GM12874 (cell line): Measurements from ENCODE around the gene CSTPP1.

Experiments
- CTCF ChIP-seq: IDR thresholded peaks from 2 replicates; pipeline ENCODE4 v1.5.1; 2011; ENCODE audit warnings: low read depth, mild to moderate bottlenecking, control low read depth, low read length, moderate library complexity; ENCODE audit not compliant: insufficient read depth

Gene CSTPP1

GRCh38 chr11:47175746-47176327, 239.3 kb downstream of the CSTPP1 start:
- TF ChIP-seq CTCF, result no peak

GRCh38 chr11:47176328-47177228, 240.0 kb downstream of the CSTPP1 start, which contains the start of gene ARFGAP2:
Gene ARFGAP2, minus strand, starts transcription at chr11:47176879. Its CDS starts 26 bp downstream, at chr11:47176853.
- TF ChIP-seq CTCF, result no peak

GRCh38 chr11:47177229-47177845, 240.8 kb downstream of the CSTPP1 start:
- peak; percentile 74 for TF ChIP-seq CTCF

GRCh38 chr11:47177846-47178245, 241.3 kb downstream of the CSTPP1 start:
- no peak for TF ChIP-seq CTCF

- no peak for TF ChIP-seq CTCF
Measured at GRCh38 chr11:47178316-47178715, 241.8 kb downstream of the CSTPP1 start.

GRCh38 chr11:47178737-47179654, 242.4 kb downstream of the CSTPP1 start:
- no peak for TF ChIP-seq CTCF
